ENCODE measurements around the gene ARMC9.

DNA sequence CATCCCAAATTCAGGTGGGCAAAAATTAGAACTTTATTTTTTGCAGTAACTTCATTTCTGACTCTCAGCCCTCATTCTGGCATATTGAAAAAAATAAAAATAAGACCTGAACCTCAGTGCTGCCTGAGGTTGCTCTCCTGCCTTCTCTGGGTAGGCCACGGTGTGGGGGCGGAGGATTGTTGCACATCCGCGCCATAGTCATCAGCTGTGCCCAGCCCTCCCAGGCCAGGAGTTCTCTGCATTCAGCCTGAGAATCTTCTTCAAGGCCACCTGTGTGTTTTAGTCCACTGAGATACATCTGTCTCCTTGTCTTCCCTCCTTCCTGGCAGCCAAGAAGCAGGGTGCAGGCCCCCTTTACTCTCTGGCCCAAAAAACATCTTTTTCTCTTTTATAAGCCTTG is 94.7 kb downstream of the ARMC9 start:
- no peak for TF ChIP-seq POLR2A (IDR thresholded peaks at IDR 0.05)
- TF ChIP-seq, protein P1, sequence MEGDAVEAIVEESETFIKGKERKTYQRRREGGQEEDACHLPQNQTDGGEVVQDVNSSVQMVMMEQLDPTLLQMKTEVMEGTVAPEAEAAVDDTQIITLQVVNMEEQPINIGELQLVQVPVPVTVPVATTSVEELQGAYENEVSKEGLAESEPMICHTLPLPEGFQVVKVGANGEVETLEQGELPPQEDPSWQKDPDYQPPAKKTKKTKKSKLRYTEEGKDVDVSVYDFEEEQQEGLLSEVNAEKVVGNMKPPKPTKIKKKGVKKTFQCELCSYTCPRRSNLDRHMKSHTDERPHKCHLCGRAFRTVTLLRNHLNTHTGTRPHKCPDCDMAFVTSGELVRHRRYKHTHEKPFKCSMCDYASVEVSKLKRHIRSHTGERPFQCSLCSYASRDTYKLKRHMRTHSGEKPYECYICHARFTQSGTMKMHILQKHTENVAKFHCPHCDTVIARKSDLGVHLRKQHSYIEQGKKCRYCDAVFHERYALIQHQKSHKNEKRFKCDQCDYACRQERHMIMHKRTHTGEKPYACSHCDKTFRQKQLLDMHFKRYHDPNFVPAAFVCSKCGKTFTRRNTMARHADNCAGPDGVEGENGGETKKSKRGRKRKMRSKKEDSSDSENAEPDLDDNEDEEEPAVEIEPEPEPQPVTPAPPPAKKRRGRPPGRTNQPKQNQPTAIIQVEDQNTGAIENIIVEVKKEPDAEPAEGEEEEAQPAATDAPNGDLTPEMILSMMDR (IDR thresholded peaks at IDR 0.05): no peak

Data from body of pancreas (tissue), 4 donors.